Astrocyte of the cerebellum (primary cell): ENCODE data around the gene AURKB.

Experiments used
- DNase-seq: peaks from one replicate; pipeline ENCODE4 v3.0.0-alpha.2; 2011; ENCODE audit warnings: low read depth
- H3K4me3 ChIP-seq: 2 replicates; pipeline ENCODE4 v1.5.1; 2011; ENCODE audit warnings: mild to moderate bottlenecking, low read depth, low read length, moderate library complexity
- in situ Hi-C: cut with HindIII; loops from 2 replicates; pipeline ENCODE4 v1.10.0; 2017; ENCODE audit warnings: low sequenced_read_pairs
- TF ChIP-seq, protein P1 (sequence below): IDR thresholded peaks from 2 replicates; pipeline ENCODE4 v1.5.1; 2012; ENCODE audit warnings: low read length, low read depth, moderate library complexity, mild to moderate bottlenecking; ENCODE audit errors: missing control alignments

Gene AURKB

DNA sequence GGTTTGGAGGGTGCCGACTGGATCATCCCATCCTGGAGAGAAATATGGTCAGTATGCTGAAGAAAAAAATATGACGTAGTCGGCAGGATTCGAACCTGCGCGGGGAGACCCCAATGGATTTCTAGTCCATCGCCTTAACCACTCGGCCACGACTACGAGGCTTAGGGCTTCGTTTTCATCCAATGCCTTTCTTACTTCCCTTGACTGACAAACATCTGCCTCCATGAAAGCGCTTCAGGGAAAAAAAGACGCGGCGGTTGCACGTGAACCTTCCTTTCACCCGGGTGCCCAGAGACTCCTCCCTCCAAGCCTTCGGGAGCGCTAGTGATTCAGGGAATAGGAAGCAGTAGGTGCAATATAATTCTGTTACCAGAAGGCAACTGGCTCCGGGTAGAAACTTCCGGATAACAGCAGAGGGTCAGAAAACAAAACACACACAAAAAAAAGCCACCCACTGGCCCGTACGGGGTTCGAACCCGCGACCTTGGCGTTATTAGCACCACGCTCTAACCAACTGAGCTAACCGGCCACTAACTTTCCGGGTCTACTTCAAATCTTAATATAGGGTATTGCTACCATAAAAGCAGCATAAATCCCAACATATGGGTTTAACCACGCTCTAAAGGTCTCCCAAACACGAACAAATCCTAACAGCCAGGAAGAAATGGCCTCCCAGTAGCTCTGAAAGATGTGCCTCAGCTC lies 16.3 kb upstream of the AURKB start:
- TF ChIP-seq, protein P1, sequence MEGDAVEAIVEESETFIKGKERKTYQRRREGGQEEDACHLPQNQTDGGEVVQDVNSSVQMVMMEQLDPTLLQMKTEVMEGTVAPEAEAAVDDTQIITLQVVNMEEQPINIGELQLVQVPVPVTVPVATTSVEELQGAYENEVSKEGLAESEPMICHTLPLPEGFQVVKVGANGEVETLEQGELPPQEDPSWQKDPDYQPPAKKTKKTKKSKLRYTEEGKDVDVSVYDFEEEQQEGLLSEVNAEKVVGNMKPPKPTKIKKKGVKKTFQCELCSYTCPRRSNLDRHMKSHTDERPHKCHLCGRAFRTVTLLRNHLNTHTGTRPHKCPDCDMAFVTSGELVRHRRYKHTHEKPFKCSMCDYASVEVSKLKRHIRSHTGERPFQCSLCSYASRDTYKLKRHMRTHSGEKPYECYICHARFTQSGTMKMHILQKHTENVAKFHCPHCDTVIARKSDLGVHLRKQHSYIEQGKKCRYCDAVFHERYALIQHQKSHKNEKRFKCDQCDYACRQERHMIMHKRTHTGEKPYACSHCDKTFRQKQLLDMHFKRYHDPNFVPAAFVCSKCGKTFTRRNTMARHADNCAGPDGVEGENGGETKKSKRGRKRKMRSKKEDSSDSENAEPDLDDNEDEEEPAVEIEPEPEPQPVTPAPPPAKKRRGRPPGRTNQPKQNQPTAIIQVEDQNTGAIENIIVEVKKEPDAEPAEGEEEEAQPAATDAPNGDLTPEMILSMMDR = no peak
- in situ Hi-C loops = no loop called here
- DNase-seq = peak; percentile 79
- peak overlapping the region; percentile 42 for H3K4me3 ChIP-seq

DNA sequence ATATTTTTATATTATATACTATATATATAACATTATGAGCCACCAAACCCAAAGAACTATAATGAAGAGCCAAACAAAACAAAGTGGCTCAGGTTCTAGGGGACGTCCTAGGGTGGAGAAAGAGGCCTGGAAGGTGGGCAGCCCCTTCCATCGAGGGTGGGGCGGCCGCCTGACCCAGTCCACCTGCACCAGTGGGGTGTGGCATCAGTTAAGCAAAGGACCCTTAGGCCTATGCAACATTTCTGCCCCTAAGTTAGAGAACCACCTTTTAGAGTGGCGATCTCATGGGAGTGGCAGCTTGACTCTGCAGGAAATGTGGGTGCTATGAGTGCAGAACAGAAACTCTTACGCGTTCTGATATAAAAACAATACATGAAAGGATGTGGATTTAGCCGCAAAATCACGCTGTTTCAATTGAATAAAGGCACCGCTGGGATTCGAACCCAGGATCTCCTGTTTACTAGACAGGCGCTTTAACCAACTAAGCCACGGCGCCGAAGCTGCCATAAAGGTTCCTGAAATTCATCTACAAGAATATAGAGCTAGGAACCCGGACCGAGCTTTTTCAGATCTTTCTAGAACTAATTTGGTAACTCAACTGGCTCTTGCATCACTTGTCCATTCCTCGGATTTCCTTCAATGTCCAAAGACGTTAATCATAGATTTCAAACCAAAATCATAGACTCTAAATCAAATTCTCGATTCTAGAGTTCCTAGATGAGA lies 15.6 kb upstream of the AURKB start:
- in situ Hi-C loops = no loop called here
- DNase-seq = no peak
- TF ChIP-seq, protein P1 = no peak
- peak overlapping the region; percentile 42 for H3K4me3 ChIP-seq

DNA sequence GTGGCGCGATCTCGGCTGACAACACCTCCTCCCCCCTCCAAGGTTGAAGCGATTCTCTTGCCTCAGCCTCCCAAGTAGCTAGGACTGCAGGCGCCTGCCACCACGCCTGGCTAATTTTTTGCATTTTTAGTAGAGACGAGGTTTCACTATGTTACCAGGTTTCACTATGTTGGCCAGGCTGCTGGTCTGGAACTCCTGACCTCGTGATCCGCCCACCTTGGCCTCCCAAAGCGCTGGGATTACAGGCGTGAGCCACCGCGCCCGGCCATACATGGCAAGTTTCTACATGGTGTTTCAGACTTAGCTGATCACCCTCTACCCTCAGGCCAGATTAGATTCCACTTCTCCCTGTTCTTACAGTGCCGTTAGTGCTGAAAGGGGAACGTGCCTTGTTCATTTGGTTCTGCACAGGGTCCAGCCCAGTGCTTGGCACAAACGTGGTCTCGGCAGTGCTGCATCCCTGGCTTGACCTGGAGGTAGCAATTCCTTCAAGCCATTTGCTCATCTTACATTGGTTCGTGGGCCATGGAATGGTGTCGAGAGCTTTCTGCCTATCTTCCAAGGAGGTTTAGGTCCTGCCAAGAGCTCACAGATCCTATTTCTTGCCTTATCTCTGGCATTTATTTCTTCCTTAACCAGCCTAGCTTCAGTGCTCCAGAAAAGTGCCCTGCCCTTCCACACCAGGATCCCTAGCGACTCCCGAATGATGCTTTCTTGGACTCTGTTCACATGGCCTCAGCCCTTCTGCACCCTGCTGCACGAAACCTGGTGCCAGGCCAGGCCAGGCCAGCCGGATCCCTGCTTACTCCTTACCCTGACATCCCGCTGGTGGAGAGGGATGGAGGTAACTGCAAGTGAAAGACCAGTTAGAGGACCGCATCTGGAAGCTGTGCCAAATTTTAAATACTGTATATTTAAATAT lies 14.8 kb upstream of the AURKB start:
- no peak for DNase-seq
- H3K4me3 ChIP-seq = no peak overlapping the region
- in situ Hi-C loops = no loop called here

DNA sequence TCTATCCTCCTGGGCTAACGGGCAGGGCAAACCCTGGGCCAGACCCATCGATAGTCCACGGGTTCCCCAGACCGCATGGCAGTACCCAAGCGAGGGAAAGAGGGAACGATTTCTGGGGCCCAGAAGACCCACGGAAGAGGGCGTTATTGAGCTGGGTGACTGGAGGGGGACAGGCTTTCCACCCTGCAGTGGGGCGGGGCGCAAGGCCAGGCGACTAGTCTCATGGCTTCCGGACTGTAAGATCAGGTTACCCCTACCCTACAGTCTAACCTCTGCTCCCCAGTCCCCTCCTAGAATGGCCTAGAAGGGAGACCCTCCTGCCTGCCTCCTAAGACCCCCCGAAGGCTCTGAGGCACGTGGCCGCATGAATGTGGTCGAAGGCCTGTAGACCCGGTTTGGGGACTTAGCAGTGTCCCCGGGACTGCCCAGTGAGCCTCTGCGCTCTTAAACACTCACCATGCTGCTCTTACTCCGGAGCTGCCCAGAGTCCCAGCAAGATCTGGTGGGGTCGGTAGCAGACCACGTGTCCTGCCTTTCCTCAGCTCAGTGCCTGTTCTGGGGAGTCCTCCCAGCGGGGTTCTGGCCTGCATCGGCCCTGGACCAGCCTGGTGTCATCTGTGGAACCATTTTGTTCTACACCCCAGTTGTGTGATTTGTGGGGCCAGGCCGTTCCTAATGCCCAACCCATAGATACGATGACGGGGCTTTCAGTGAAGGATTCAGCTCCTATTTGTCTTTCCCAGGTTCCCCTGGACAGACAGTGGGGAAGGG lies 13.2 kb upstream of the AURKB start:
- TF ChIP-seq, protein P1 = peak; percentile 23
- in situ Hi-C loops = no loop called here
- no peak for DNase-seq
- H3K4me3 ChIP-seq = peak overlapping the region; percentile 76

More for the DNA sequence above, 14.8 kb upstream of the AURKB start:
- TF ChIP-seq, protein P1 = no peak

DNA sequence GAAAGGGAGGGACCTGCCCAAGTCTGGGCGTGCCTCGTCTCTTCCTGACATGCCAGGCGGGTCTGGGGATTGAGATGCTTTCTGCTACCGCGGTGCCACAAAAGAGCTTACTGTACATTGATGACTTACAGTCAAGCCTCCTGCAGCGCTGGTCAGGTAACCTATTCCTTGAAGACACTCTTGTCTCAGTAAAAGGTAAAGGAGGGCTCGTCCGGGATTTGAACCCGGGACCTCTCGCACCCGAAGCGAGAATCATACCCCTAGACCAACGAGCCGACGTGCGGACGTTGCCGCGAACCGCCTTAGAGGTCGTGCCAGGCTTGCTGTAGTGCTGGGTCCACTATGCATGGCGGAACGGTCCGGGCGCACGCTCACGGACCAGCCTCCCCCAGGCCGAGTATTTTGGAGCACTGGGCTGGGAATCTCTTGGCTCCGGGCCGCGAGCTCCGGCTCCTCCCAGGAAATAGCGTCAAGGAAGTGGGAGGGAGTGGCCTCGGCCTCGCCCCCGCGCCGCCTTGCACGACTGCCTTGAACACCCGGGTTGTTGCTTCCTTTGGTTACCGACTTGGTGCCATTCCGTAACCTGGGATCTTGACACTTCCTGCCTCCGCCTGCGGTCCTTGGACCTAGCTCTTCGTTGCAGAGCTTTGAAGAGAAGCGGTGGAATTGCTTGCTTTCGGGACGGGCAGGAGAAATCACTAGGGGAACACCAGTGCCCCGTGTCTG lies 12.4 kb upstream of the AURKB start:
- TF ChIP-seq, protein P1 = no peak
- in situ Hi-C loops = no loop called here

DNA sequence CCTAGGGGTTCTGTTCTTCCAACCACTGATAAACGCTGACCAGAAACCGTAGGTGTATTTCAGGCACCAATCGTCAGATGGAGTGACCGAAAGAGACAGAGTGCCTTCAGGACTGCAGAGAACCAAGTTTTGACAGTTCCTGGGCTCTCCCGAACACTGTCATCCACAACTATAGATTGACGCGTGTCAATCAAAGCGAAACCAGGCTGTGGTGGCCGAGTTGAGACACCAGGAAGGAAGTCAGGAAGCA lies 11.9 kb upstream of the AURKB start:
- in situ Hi-C loops = no loop called here
- peak overlapping the region; percentile 76 for H3K4me3 ChIP-seq
- no peak for DNase-seq
- TF ChIP-seq, protein P1 = no peak

More for the DNA sequence above, 12.4 kb upstream of the AURKB start:
- DNase-seq = peak; percentile 85
- peak overlapping the region; percentile 76 for H3K4me3 ChIP-seq
